ENCODE data around the gene LSAMP. TPM values are rescaled to one million over a fixed set of nuclear protein-coding genes. Genes with fewer than 3 reads are reported as not detected.

LSAMP gene
- total and polyA plus RNA-seq, 2 of the 4 experiments (the other 2 are of a cell fraction) = 7.9 to 8.0 TPM

GRCh38 chr3:115862849-115863248, 582.4 kb downstream of the LSAMP start:
- Histone ChIP-seq H3K36me3 (ENCODE audit: control insufficient read depth, insufficient read depth, low read length) (no peaks in the 10 kb centered on the region), H2AK9ac (replicated peaks; ENCODE audit: low read depth, low read length, poor library complexity) (no peak overlapping the region), H2BK20ac (ENCODE audit: low read depth, low read length) (no peak overlapping the region), H3K9me3 (ENCODE audit: control insufficient read depth, insufficient read depth, low read length) (no peaks in the 10 kb centered on the region), H4K20me1 (ENCODE audit: insufficient read depth, low read length) (no peaks in the 10 kb centered on the region), H4K91ac (ENCODE audit: insufficient read depth, low read depth, low read length) (no peak overlapping the region), H3K23ac (ENCODE audit: low read depth, low read length) (no peak overlapping the region), H2BK15ac (ENCODE audit: low read depth, low read length) (no peak overlapping the region), H3K79me1 (ENCODE audit: low read depth in 1 of 2, low read length in 2 of 2) (no peaks in the 10 kb centered on the region), H2AK5ac (ENCODE audit: low read depth, low read length) (no peak overlapping the region), H3K4ac (ENCODE audit: low read depth, low read length) (no peak overlapping the region), H3K56ac (ENCODE audit: extremely low read depth, insufficient read depth, low read length) (no peak overlapping the region), H2AFZ (replicated peaks; ENCODE audit: low read length, poor library complexity) (no peak overlapping the region), H3K9me1 (ENCODE audit: insufficient read depth, low read length) (no peaks in the 10 kb centered on the region), H3K4me1 (ENCODE audit: control insufficient read depth, insufficient read depth, low read length) (peaks cover 6% of the 10 kb centered on the region), H2BK120ac (ENCODE audit: low read depth, low read length) (no peak overlapping the region), H3K9ac (ENCODE audit: low read depth, low read length) (no peak overlapping the region), H3K4me2 (ENCODE audit: low read depth, low read length) (no peak overlapping the region), H4K5ac (ENCODE audit: low read depth, low read length) (no peak overlapping the region), H3K4me3 (ENCODE audit: insufficient read depth, low read depth, low read length) (no peak overlapping the region), H3K27me3 (ENCODE audit: control insufficient read depth, insufficient read depth, low read length) (no peaks in the 10 kb centered on the region; the same call in 1 of the 2 replicates), H3K14ac (replicated peaks; ENCODE audit: low read depth, low read length) (no peak overlapping the region), H2BK5ac (ENCODE audit: low read depth, low read length, poor library complexity, severe bottlenecking) (no peak overlapping the region), H3K27ac (ENCODE audit: insufficient read depth, low read length) (no peak overlapping the region), H4K8ac (ENCODE audit: low read depth in 2 of 2, low read length in 2 of 2) (no peak overlapping the region), H3K18ac (ENCODE audit: low read depth, low read length) (no peak overlapping the region)
- BruUV-seq (replicated peaks) = no TSS peak
- dilution Hi-C loops (cut with HindIII; ENCODE audit: low sequenced_read_pairs, unreplicated experiment) = no loop called here
- TF ChIP-seq RAD21 (IDR thresholded peaks at IDR 0.05; ENCODE audit: low read length) (no peak), CTCF (conservative IDR thresholded peaks at IDR 0.05; ENCODE audit: low read depth, low read length) (no peak), MAFK (IDR thresholded peaks at IDR 0.05; ENCODE audit: low read depth, low read length) (no peak), BHLHE40 (IDR thresholded peaks at IDR 0.05; ENCODE audit: low read depth, low read length) (no peak), MXI1 (IDR thresholded peaks at IDR 0.05; ENCODE audit: borderline replicate concordance, low read depth, low read length) (no peak), POLR2A (IDR thresholded peaks at IDR 0.05; ENCODE audit: low read depth, low read length) (no peak), NFE2L2 (IDR thresholded peaks at IDR 0.05; ENCODE audit: low read depth, low read length) (no peak)
- ChIA-PET POLR2A (ENCODE audit: unreplicated experiment) (no interaction called here), CTCF (no interaction called here)
- DNase-seq (no peak), ATAC-seq (ENCODE audit: low read depth) (no peak)
- intact Hi-C loops (cut with micrococcal nuclease) = loop anchor here (10.0 kb wide), 1 partner anchor 58 kb away; no protein-coding TSS in a partner anchor
- in situ Hi-C loops (cut with MboI; ENCODE audit: low sequenced_read_pairs) = no loop called here
- 50% methylated on average over 2 of the region's 6 CpGs; no CpG with 5 or more reads in 1 of the 2 experiments for WGBS, 2 experiments (ENCODE audit: extremely low coverage in 2 of 2, insufficient read length in 1 of 2)
